Type B pancreatic cell (in vitro differentiated cells): ENCODE results near the gene QRFP. TPM values are rescaled to one million over a fixed set of nuclear protein-coding genes. Genes with fewer than 3 reads are reported as not detected.

Experiments
- DNase-seq: peaks from one replicate; pipeline ENCODE4 v3.0.0; 2021; ENCODE audit warnings: mixed read lengths; ENCODE audit not compliant: unreplicated experiment; ENCODE audit errors: extremely low spot score
- H3K27ac Mint-ChIP-seq: 2 replicates; pipeline ENCODE4 v1.8.0; 2021; ENCODE audit warnings: mild to moderate bottlenecking, mixed read lengths
- H3K27me3 Mint-ChIP-seq: 2 replicates; pipeline ENCODE4 v1.8.0; 2021; ENCODE audit warnings: mixed read lengths
- H3K36me3 Mint-ChIP-seq: 2 replicates; pipeline ENCODE4 v1.8.0; 2021; ENCODE audit warnings: mixed read lengths
- H3K4me1 Mint-ChIP-seq: one replicate; pipeline ENCODE4 v1.8.0; 2021; ENCODE audit warnings: mixed read lengths; ENCODE audit not compliant: unreplicated experiment
- H3K4me3 Mint-ChIP-seq: 2 replicates; pipeline ENCODE4 v1.8.0; 2021; ENCODE audit warnings: mild to moderate bottlenecking, mixed read lengths
- H3K9me3 Mint-ChIP-seq: 2 replicates; pipeline ENCODE4 v1.8.0; 2021; ENCODE audit warnings: mixed read lengths
- total RNA-seq: library from RNA; stranded (reverse); gene quantifications from 2 replicates; pipeline ENCODE4 v1.2.1, GENCODE V29; 2021; ENCODE audit warnings: low replicate concordance
- TF ChIP-seq, protein P1 (sequence below): fragments of 200-600 bp; sonication (generic); conservative IDR thresholded peaks from 2 replicates; pipeline ENCODE4 v1.5.0; 2021; ENCODE audit warnings: antibody characterized with exemption, mild to moderate bottlenecking

Gene QRFP
- total RNA-seq, 1 donor from 2014 or later, result not detected

DNA sequence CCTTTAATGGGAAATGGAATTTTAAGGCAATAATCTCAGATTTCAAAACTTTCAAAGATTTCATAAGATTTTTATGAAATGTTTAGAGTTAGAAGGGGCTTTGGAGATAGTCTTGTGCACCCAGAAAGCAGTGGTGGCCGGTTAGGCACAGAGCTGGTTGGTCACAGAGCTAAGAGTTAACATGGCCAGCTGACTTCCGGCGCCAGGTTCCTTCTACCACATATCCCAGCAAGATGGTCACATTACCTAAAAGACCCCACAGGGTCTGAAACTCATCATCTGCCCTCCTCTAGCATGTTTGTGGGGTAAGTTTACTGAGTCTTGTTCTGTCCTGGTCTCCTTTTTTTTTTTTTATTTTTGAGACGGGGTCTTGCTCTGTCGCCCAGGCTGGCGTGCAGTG, 19.3 kb downstream of the QRFP start:
- no peaks in the 10 kb centered on the region for H3K9me3 Mint-ChIP-seq
- H3K36me3 Mint-ChIP-seq, result peaks cover 25% of the 10 kb centered on the region
- H3K27ac Mint-ChIP-seq, result no peak overlapping the region
- DNase-seq, result no peak
- no peaks in the 10 kb centered on the region for H3K27me3 Mint-ChIP-seq
- TF ChIP-seq, protein P1, sequence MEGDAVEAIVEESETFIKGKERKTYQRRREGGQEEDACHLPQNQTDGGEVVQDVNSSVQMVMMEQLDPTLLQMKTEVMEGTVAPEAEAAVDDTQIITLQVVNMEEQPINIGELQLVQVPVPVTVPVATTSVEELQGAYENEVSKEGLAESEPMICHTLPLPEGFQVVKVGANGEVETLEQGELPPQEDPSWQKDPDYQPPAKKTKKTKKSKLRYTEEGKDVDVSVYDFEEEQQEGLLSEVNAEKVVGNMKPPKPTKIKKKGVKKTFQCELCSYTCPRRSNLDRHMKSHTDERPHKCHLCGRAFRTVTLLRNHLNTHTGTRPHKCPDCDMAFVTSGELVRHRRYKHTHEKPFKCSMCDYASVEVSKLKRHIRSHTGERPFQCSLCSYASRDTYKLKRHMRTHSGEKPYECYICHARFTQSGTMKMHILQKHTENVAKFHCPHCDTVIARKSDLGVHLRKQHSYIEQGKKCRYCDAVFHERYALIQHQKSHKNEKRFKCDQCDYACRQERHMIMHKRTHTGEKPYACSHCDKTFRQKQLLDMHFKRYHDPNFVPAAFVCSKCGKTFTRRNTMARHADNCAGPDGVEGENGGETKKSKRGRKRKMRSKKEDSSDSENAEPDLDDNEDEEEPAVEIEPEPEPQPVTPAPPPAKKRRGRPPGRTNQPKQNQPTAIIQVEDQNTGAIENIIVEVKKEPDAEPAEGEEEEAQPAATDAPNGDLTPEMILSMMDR, result no peak
- no peak overlapping the region for H3K4me3 Mint-ChIP-seq
- no peaks in the 10 kb centered on the region for H3K4me1 Mint-ChIP-seq

DNA sequence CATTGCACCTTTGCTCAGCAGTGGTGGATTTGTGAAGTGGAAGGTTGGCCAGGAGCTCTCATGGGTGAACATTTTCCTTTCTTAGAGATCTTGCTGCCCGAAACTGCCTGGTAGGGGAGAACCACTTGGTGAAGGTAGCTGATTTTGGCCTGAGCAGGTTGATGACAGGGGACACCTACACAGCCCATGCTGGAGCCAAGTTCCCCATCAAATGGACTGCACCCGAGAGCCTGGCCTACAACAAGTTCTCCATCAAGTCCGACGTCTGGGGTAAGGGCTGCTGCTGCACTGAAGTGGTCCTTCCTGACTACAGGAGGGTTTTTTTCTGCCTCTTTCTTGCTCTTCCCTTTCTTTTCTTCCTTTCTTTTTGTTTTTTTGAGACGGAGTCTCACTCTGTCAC, 21.8 kb downstream of the QRFP start:
- Mint-ChIP-seq H3K4me3 (no peak overlapping the region), H3K36me3 (peaks cover 31% of the 10 kb centered on the region), H3K9me3 (no peaks in the 10 kb centered on the region), H3K4me1 (peaks cover 8% of the 10 kb centered on the region), H3K27me3 (no peaks in the 10 kb centered on the region), H3K27ac (no peak overlapping the region)
- DNase-seq, result no peak
- TF ChIP-seq, protein P1, result no peak

DNA sequence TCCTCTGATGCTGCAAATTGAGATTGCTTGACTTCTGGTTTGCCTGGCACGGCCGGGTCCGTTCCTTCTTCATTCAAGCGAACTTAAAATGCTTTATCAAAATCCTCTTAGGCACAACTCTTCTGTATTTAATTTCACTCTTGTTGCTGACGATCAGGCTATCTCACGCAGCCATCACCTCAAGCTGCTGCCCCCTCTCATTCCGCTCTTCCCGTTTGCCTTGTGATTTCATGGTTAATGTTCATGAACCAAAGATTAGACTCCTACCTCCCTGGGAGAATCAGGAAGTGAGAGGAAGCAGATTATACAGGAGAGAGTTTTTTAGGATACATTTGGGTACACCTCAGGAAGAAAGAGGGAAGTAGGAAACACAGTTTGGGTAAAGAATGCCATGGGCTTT, 22.6 kb downstream of the QRFP start:
- H3K36me3 Mint-ChIP-seq, result peaks cover 26% of the 10 kb centered on the region
- peaks cover 8% of the 10 kb centered on the region for H3K4me1 Mint-ChIP-seq
- TF ChIP-seq, protein P1, result no peak
- no peaks in the 10 kb centered on the region for H3K9me3 Mint-ChIP-seq
- no peak overlapping the region for H3K27ac Mint-ChIP-seq
- no peak overlapping the region for H3K4me3 Mint-ChIP-seq
- no peak for DNase-seq
- no peaks in the 10 kb centered on the region for H3K27me3 Mint-ChIP-seq

DNA sequence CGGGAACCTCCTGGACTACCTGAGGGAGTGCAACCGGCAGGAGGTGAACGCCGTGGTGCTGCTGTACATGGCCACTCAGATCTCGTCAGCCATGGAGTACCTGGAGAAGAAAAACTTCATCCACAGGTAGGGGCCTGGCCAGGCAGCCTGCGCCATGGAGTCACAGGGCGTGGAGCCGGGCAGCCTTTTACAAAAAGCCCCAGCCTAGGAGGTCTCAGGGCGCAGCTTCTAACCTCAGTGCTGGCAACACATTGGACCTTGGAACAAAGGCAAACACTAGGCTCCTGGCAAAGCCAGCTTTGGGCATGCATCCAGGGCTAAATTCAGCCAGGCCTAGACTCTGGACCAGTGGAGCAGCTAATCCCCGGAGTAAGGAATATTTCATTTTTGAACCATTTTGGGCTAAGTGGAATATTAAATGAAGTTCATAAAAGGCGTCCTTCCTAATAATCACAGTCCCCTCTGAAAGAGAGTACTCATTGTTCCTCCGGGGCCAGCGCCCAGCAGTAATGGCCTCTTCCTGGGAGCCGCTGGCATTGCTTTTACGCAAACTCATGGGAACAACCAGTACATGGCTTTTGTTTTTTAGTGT, 23.6 kb downstream of the QRFP start:
- no peak overlapping the region for H3K27ac Mint-ChIP-seq
- no peaks in the 10 kb centered on the region for H3K9me3 Mint-ChIP-seq
- H3K36me3 Mint-ChIP-seq, result peaks cover 26% of the 10 kb centered on the region
- TF ChIP-seq, protein P1, result no peak
- DNase-seq, result no peak
- no peaks in the 10 kb centered on the region for H3K27me3 Mint-ChIP-seq
- peaks cover 12% of the 10 kb centered on the region for H3K4me1 Mint-ChIP-seq
- no peak overlapping the region for H3K4me3 Mint-ChIP-seq

DNA sequence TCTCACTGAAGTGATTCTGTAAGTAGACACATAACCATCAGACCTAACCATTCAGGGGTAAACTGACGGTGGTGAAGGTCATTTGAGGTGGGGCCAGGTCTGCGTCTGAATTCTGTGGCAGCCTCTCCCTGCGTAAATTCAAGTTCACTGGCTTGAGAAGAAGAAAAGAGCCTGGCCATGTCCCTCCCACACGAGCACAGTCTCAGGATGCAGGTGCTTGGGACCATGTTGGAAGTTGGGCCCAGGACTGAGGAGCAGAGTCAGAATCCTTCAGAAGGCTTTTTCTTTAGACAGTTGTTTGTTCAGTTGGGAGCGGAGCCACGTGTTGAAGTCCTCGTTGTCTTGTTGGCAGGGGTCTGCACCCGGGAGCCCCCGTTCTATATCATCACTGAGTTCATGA, 24.1 kb downstream of the QRFP start:
- Mint-ChIP-seq H3K4me3 (no peak overlapping the region), H3K27ac (no peak overlapping the region), H3K27me3 (no peaks in the 10 kb centered on the region), H3K36me3 (peaks cover 26% of the 10 kb centered on the region), H3K9me3 (no peaks in the 10 kb centered on the region), H3K4me1 (peaks cover 12% of the 10 kb centered on the region)
- no peak for DNase-seq
- TF ChIP-seq, protein P1, result no peak

DNA sequence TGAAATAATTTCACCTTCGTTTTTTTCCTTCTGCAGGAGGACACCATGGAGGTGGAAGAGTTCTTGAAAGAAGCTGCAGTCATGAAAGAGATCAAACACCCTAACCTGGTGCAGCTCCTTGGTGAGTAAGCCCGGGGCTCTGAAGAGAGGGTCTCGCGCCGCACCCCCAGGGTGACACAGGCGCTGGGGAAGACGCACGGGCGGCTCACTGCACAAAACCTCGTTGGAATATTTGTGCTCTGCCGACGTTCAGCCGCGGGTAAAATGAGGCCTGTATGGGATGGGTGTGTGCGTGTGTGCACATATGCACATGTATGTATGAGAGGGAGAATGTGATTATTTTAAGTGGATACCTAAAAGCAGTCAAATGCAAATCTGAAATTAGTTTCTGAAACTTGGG, 24.5 kb downstream of the QRFP start:
- Mint-ChIP-seq H3K36me3 (peaks cover 26% of the 10 kb centered on the region), H3K4me3 (no peak overlapping the region), H3K27ac (no peak overlapping the region), H3K4me1 (peaks cover 16% of the 10 kb centered on the region), H3K27me3 (no peaks in the 10 kb centered on the region), H3K9me3 (no peaks in the 10 kb centered on the region)
- no peak for DNase-seq
- TF ChIP-seq, protein P1, result no peak
